DMS 273 (cell line): ENCODE data around the gene LCE1E.

Source experiments
- DNase-seq: peaks from one replicate; lab custom pipeline; 2025; ENCODE audit not compliant: unreplicated experiment; lab: John Stamatoyannopoulos, UW

Gene LCE1E

GRCh38 chr1:152786077-152786476 lies at the start of gene LCE1E:
Gene LCE1E (plus strand): TSS chr1:152786257. CDS start chr1:152787300, 1,043 bp downstream.
- no peak for DNase-seq

DNA sequence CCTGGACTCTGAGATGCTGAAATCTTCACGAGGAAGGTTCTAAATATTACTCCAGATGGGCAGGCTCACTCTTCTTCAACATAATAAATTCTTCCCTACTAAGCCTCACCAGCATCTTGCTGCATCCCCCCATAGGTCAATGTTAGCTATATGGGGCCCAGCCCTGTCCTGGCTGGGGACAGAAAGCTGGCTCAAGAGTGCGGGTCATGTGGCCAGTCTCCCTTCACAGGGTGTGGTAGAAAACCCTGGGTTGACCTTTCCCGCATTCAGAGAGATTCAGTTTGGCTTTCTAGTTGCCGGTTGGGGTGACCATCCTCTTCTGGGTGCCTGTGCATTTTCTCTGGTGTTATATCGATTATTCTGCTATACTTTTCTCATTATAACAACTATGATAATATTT lies 48.1 kb upstream of the LCE1E start:
- no peak for DNase-seq

GRCh38 chr1:152739841-152740240 lies 46.2 kb upstream of the LCE1E start:
- no peak for DNase-seq

GRCh38 chr1:152741656-152742055 lies 44.4 kb upstream of the LCE1E start:
- no peak for DNase-seq

- no peak for DNase-seq
Measured at GRCh38 chr1:152743371-152744145, 42.5 kb upstream of the LCE1E start.

GRCh38 chr1:152745289-152745704 lies 40.8 kb upstream of the LCE1E start:
- no peak for DNase-seq

DNA sequence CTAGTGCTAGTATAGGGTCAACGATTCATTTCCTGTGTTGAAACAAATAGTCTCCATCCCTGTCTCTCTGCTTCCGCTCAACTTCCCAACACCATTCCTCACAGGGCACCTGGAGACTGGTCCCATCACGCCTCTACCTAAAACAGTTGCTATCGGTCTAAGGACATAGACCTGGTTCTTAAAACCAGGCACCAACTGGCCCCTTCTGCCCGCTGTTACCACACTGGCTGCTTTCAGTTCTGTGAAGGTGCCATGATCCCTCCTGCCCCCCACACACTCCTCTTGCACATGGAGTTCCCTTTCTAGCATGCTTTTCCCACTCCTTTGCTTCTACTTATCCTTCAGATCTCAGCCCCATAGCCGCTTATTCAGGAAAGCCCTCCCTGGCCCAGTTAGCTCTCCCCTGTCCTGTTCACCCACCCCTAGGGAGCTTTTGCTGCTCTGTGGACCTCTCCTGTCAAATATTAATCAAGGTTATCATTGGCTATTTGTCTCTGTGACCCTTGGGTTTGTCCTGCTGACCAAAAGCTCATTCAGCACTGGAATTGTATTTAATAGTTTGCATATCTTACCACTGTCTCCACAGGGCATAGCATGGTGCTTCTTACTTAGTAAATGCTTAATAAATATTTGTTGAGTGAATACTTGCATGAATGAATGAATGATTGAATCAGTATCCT lies 40.2 kb upstream of the LCE1E start:
- no peak for DNase-seq

GRCh38 chr1:152747831-152748230 lies 38.2 kb upstream of the LCE1E start:
- no peak for DNase-seq

GRCh38 chr1:152752225-152752624 lies 33.8 kb upstream of the LCE1E start:
- DNase-seq: no peak

GRCh38 chr1:152753586-152753985 lies 32.5 kb upstream of the LCE1E start:
- DNase-seq: no peak

DNA sequence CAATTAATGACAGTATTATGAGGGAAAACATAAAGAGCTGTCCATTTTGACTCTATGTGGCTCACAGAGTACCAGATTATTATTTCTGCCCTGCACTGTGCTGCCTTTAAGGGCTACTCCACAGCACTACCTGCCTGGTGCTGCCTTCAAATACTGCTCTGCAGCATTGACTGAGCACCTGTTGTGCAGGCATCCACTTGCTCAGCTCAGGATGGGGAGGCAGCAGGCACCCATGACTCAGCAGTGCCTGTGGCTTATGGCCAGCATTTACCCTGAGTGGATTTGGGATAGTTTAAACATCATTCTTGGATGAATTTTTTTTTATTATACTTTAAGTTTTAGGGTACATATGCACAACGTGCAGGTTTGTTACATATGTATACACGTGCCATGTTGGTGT lies 29.2 kb upstream of the LCE1E start:
- DNase-seq: no peak

- DNase-seq: no peak
Measured at GRCh38 chr1:152757747-152758146, 28.3 kb upstream of the LCE1E start, which contains the start of gene KPRP. Gene KPRP (plus strand): TSS chr1:152758025. CDS start chr1:152759589, 1,564 bp downstream.

GRCh38 chr1:152758636-152759035 lies 27.4 kb upstream of the LCE1E start:
- DNase-seq: no peak

GRCh38 chr1:152759453-152760173 lies 26.4 kb upstream of the LCE1E start:
- no peak for DNase-seq

DNA sequence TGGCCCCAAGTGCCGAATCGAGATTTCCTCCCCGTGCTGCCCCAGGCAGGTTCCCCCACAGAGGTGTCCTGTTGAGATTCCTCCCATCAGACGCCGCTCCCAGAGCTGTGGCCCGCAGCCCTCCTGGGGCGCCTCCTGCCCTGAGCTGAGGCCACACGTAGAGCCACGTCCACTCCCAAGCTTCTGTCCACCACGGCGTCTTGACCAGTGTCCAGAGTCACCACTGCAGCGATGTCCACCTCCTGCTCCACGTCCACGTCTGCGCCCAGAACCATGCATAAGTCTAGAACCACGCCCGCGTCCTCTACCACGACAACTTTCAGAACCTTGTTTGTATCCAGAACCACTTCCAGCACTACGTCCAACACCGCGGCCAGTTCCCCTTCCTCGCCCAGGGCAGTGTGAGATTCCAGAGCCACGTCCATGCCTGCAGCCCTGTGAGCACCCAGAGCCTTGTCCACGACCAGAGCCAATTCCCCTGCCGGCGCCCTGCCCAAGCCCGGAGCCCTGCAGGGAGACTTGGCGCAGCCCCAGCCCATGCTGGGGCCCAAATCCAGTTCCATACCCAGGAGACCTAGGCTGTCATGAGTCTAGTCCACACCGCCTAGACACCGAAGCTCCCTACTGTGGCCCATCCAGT lies 25.4 kb upstream of the LCE1E start:
- no peak for DNase-seq

DNA sequence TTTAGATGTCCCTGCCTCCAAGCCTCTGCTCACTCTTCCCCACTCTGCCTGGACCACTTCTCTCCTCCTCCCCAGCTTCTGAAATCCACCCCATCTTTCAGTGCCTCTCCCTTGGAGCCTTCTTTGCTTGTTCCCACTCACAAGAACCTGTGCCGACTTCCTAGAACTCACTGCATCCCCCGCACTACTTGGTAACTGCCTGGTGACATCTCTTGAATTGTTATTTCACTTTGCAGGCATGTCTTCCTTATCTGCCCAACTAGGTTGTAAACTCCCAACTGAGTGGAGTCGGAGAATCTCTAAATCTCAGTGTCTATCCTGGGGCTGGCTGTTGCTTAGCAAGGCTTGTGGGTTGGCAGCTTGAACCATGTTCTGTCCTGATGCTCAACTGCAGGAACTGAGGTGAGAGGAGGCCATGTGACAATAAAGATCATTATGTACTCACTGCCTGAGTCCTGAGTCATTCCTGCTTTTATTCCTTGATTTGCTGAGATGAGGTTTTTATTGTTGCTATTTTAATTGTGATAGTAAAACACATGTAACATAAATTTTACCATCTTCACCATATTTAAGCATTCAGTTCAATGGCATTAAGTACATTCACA lies 24.3 kb upstream of the LCE1E start:
- no peak for DNase-seq

GRCh38 chr1:152768847-152769533 lies 17.1 kb upstream of the LCE1E start:
- DNase-seq: no peak

DNA sequence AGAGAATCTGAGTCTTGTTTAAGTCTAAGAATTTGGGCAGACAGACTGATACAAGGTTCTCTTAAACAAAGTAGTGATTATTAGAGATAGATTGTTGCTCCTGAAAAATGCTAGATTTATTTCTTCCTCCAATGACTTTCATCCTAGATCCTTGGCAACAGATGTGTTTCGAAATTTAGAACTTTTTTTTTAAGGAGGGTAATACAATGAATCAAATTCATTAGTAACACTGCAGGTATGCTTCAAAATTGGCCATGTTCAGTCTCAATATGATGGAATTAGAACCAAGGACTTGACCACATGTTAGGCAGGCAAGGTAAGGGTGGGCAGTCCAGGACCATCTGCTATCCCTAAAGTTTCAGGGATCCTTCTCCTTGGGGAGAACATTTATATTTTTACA lies 15.6 kb upstream of the LCE1E start:
- no peak for DNase-seq

- DNase-seq: no peak
Measured at GRCh38 chr1:152774875-152775274, 11.2 kb upstream of the LCE1E start, which contains the start of gene LCE1F. Gene LCE1F (plus strand): TSS chr1:152775140. CDS start chr1:152776372, 1,232 bp downstream.

- no peak for DNase-seq
Measured at GRCh38 chr1:152776361-152776760, 9.7 kb upstream of the LCE1E start.
